MCF 10A (cell line): ENCODE measurements around the gene EVX1. TPM values are rescaled to one million over a fixed set of nuclear protein-coding genes. Genes with fewer than 3 reads are reported as not detected.

Source experiments
- BruUV-seq: library from RNA; stranded (reverse); fragments of 400-500 nt; replicated peaks from 2 replicates; lab custom pipeline; 2021; lab: Mats Ljungman, UMichigan
- CTCF ChIA-PET: fragments of 300-600 bp; sonication (Branson Sonifier 250); formaldehyde crosslinking; extraction: SDS; loops from one replicate; lab custom pipeline; 2021; ENCODE audit warnings: antibody characterized with exemption, inconsistent platforms; lab: Yijun Ruan, JAX
- POLR2A ChIA-PET: fragments of 300-600, 350-650 bp; sonication (Branson Sonifier 250); formaldehyde crosslinking; extraction: SDS; loops from one replicate; lab custom pipeline; 2020; ENCODE audit warnings: antibody characterized with exemption, inconsistent platforms; lab: Yijun Ruan, JAX
- DNase-seq: peaks from one replicate; pipeline ENCODE4 v3.0.0-alpha.2; 2018; ENCODE audit not compliant: unreplicated experiment
- H3K27ac Mint-ChIP-seq: one replicate; pipeline ENCODE4 v1.8.0; 2022; ENCODE audit warnings: mild to moderate bottlenecking, low read depth, mixed read lengths; ENCODE audit not compliant: unreplicated experiment
- H3K27me3 Mint-ChIP-seq: one replicate; pipeline ENCODE4 v1.8.0; 2022; ENCODE audit warnings: mixed read lengths; ENCODE audit not compliant: insufficient read depth, unreplicated experiment
- H3K36me3 Mint-ChIP-seq: one replicate; pipeline ENCODE4 v1.8.0; 2022; ENCODE audit warnings: mild to moderate bottlenecking, moderate library complexity, mixed read lengths; ENCODE audit not compliant: insufficient read depth, unreplicated experiment
- H3K4me1 Mint-ChIP-seq: one replicate; pipeline ENCODE4 v1.8.0; 2022; ENCODE audit warnings: mixed read lengths; ENCODE audit not compliant: insufficient read depth, unreplicated experiment
- H3K4me3 Mint-ChIP-seq: one replicate; pipeline ENCODE4 v1.8.0; 2022; ENCODE audit warnings: mild to moderate bottlenecking, moderate library complexity, mixed read lengths; ENCODE audit not compliant: unreplicated experiment
- H3K9me3 Mint-ChIP-seq: one replicate; pipeline ENCODE4 v1.8.0; 2022; ENCODE audit warnings: mixed read lengths; ENCODE audit not compliant: unreplicated experiment
- CTCF ChIP-seq: fragments of 200-600 bp; IDR thresholded peaks from one replicate; pipeline ENCODE4 v1.8.0; 2022; ENCODE audit warnings: antibody characterized with exemption, mild to moderate bottlenecking; ENCODE audit not compliant: unreplicated experiment
- intact Hi-C: fragments of 100-400 bp; cut with micrococcal nuclease; formaldehyde crosslinking; loops from 2 replicates; pipeline ENCODE4 v1.14.1; 2022
- total RNA-seq: library from RNA; stranded (reverse); gene quantifications from 2 replicates; pipeline ENCODE4 v1.2.3, GENCODE V29; 2022

EVX1 gene
- total RNA-seq, 1 experiment from 2014 or later: not detected

GRCh38 chr7:27209933-27210440, 32.6 kb upstream of the EVX1 start:
- no peak for DNase-seq
- H3K27me3 Mint-ChIP-seq: peaks cover 22% of the 10 kb centered on the region
- TF ChIP-seq CTCF: no peak
- H3K36me3 Mint-ChIP-seq: no peaks in the 10 kb centered on the region
- no TSS peak for BruUV-seq
- H3K27ac Mint-ChIP-seq: no peak overlapping the region
- POLR2A ChIA-PET: no interaction called here
- CTCF ChIA-PET: interaction anchor here (0.6 to 6.5 kb wide), 31 partner anchors 9 to 791 kb away, joined by 3 to 71 read pairs (median 4); no protein-coding TSS in a partner anchor
- intact Hi-C loops: loop anchor here (1.0 kb wide), 1 partner anchor 366 kb away; no protein-coding TSS in a partner anchor
- H3K9me3 Mint-ChIP-seq: no peaks in the 10 kb centered on the region
- H3K4me3 Mint-ChIP-seq: no peak overlapping the region
- H3K4me1 Mint-ChIP-seq: no peaks in the 10 kb centered on the region

GRCh38 chr7:27210441-27211083, 32.0 kb upstream of the EVX1 start:
- Mint-ChIP-seq H3K27me3 (peaks cover 18% of the 10 kb centered on the region), H3K4me1 (no peaks in the 10 kb centered on the region), H3K9me3 (no peaks in the 10 kb centered on the region), H3K36me3 (no peaks in the 10 kb centered on the region), H3K27ac (no peak overlapping the region), H3K4me3 (no peak overlapping the region)
- peak; percentile 52 for DNase-seq
- ChIA-PET CTCF (interaction anchor here (0.6 to 6.5 kb wide), 31 partner anchors 12 to 710 kb away, joined by 3 to 71 read pairs (median 4); no protein-coding TSS in a partner anchor), POLR2A (no interaction called here)
- peak; percentile 81 for TF ChIP-seq CTCF
- intact Hi-C loops: loop anchor here (1.0 kb wide), 1 partner anchor 366 kb away; no protein-coding TSS in a partner anchor
- BruUV-seq: no TSS peak

GRCh38 chr7:27211084-27211446, 31.5 kb upstream of the EVX1 start:
- no peak for TF ChIP-seq CTCF
- Mint-ChIP-seq H3K4me3 (no peak overlapping the region), H3K36me3 (no peaks in the 10 kb centered on the region), H3K27ac (no peak overlapping the region), H3K4me1 (no peaks in the 10 kb centered on the region), H3K27me3 (peaks cover 13% of the 10 kb centered on the region), H3K9me3 (no peaks in the 10 kb centered on the region)
- BruUV-seq: no TSS peak
- no peak for DNase-seq
- intact Hi-C loops: no loop called here
- ChIA-PET POLR2A (interaction anchor here (0.7 kb wide), 1 partner anchor 803 kb away, joined by 3 read pairs; no protein-coding TSS in a partner anchor), CTCF (interaction anchor here (0.6 to 6.5 kb wide), 26 partner anchors 12 to 710 kb away, joined by 3 to 71 read pairs (median 5); no protein-coding TSS in a partner anchor)

GRCh38 chr7:27211764-27212204, 30.8 kb upstream of the EVX1 start:
- no TSS peak for BruUV-seq
- CTCF ChIA-PET: interaction anchor here (0.6 to 6.5 kb wide), 11 partner anchors 11 to 562 kb away, joined by 3 to 71 read pairs (median 6); no protein-coding TSS in a partner anchor
- intact Hi-C loops: no loop called here
- Mint-ChIP-seq H3K4me1 (no peaks in the 10 kb centered on the region), H3K4me3 (no peak overlapping the region), H3K9me3 (no peaks in the 10 kb centered on the region), H3K27ac (no peak overlapping the region), H3K36me3 (no peaks in the 10 kb centered on the region), H3K27me3 (peaks cover 6% of the 10 kb centered on the region)
- DNase-seq: no peak
- POLR2A ChIA-PET: interaction anchor here (0.7 kb wide), 1 partner anchor 802 kb away, joined by 3 read pairs; no protein-coding TSS in a partner anchor
- TF ChIP-seq CTCF: no peak
